Loucy (cell line): Measurements from ENCODE around the gene CCL14.
A peak's percentile ranks its signal among the peaks of the same experiment; 100 is the strongest.
"Not testable (repeated sequence)": the region's sequence is repeated elsewhere in the genome, so short reads cannot be mapped to it uniquely, and the experiment has no call there.

Source experiments
- H2AFZ ChIP-seq: fragments of 200-600 bp; sonication (generic); 2 replicates; pipeline ENCODE4 v1.6.0; 2016; ENCODE audit warnings: antibody characterized with exemption, mild to moderate bottlenecking, low read length, moderate library complexity
- H3F3A ChIP-seq: fragments of 200-600 bp; 2 replicates; pipeline ENCODE4 v1.6.0; 2016; ENCODE audit warnings: antibody characterized with exemption, low read depth, mild to moderate bottlenecking
- H3K27me3 ChIP-seq: fragments of 200-600 bp; sonication (generic); 2 replicates; pipeline ENCODE4 v1.6.1; 2014; ENCODE audit warnings: low read length, mild to moderate bottlenecking; ENCODE audit not compliant: insufficient read depth, poor library complexity, severe bottlenecking
- H3K36me3 ChIP-seq: fragments of 200-600 bp; sonication (generic); 2 replicates; pipeline ENCODE4 v1.6.1; 2016; ENCODE audit warnings: low read length; ENCODE audit not compliant: insufficient read depth
- H3K4me1 ChIP-seq: fragments of 200-600 bp; sonication (generic); 2 replicates; pipeline ENCODE4 v1.5.1; 2014; ENCODE audit warnings: low read length, mild to moderate bottlenecking; ENCODE audit not compliant: insufficient read depth, poor library complexity, severe bottlenecking
- H3K4me2 ChIP-seq: fragments of 200-600 bp; sonication (generic); 2 replicates; pipeline ENCODE4 v1.6.0; 2014; ENCODE audit warnings: antibody characterized with exemption, low read length, low read depth, mild to moderate bottlenecking; ENCODE audit not compliant: poor library complexity, severe bottlenecking
- H3K4me3 ChIP-seq: fragments of 200-600 bp; sonication (generic); 2 replicates; pipeline ENCODE4 v1.5.1; 2014; ENCODE audit warnings: low read length, mild to moderate bottlenecking, mixed read lengths; ENCODE audit not compliant: poor library complexity, severe bottlenecking
- H3K79me2 ChIP-seq: fragments of 200-600 bp; sonication (generic); 2 replicates; pipeline ENCODE4 v1.6.1; 2014; ENCODE audit warnings: low read length; ENCODE audit not compliant: insufficient read depth
- H3K9ac ChIP-seq: fragments of 200-600 bp; sonication (generic); 2 replicates; pipeline ENCODE4 v1.6.0; 2014; ENCODE audit warnings: mild to moderate bottlenecking, low read depth, low read length, moderate library complexity; ENCODE audit not compliant: poor library complexity, severe bottlenecking
- H3K9me2 ChIP-seq: fragments of 200-600 bp; sonication (generic); replicated peaks from 2 replicates; pipeline ENCODE4 v1.6.1; 2016; ENCODE audit warnings: low read depth, low read length, mixed read lengths
- H3K9me3 ChIP-seq: fragments of 200-600 bp; sonication (generic); 2 replicates; pipeline ENCODE4 v1.6.1; 2014; ENCODE audit warnings: mild to moderate bottlenecking, antibody characterized with exemption, low read length, low read depth; ENCODE audit not compliant: insufficient read depth
- H4K20me1 ChIP-seq: fragments of 200-600 bp; sonication (generic); 2 replicates; pipeline ENCODE4 v1.6.0; 2014; ENCODE audit warnings: antibody characterized with exemption, low read length, mild to moderate bottlenecking; ENCODE audit not compliant: insufficient read depth, poor library complexity, severe bottlenecking
- EZH2phosphoT487 ChIP-seq: fragments of 200-600 bp; IDR thresholded peaks from 2 replicates; pipeline ENCODE4 v1.6.1; 2018; ENCODE audit warnings: antibody characterized with exemption, mild to moderate bottlenecking, moderate library complexity, borderline replicate concordance
- TF ChIP-seq, protein P1 (sequence below): fragments of 200-600 bp; sonication (generic); conservative IDR thresholded peaks from 2 replicates; pipeline ENCODE4 v1.5.1; 2014; ENCODE audit warnings: mild to moderate bottlenecking, antibody characterized with exemption, low read length

CCL14 gene

DNA sequence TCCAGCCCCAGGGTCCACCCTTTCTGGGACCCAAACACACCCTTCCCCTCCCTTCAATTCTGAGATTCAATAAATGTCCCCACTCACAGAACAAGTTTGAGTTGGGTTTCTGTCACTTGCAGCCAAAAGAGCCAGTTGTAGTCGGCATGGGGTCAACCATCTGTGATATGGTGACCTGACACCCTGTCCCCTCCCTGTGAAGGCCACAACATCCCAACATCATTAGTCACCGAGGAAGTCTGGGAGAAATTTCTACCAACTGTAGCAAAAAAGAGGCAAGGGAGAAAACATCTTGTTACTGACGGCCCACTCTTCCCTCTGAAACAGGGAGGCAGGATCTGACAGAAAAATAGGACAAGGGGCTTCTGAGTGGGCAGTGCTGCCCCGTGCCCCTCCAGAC is 42.4 kb downstream of the CCL14 start:
- TF ChIP-seq, protein P1, sequence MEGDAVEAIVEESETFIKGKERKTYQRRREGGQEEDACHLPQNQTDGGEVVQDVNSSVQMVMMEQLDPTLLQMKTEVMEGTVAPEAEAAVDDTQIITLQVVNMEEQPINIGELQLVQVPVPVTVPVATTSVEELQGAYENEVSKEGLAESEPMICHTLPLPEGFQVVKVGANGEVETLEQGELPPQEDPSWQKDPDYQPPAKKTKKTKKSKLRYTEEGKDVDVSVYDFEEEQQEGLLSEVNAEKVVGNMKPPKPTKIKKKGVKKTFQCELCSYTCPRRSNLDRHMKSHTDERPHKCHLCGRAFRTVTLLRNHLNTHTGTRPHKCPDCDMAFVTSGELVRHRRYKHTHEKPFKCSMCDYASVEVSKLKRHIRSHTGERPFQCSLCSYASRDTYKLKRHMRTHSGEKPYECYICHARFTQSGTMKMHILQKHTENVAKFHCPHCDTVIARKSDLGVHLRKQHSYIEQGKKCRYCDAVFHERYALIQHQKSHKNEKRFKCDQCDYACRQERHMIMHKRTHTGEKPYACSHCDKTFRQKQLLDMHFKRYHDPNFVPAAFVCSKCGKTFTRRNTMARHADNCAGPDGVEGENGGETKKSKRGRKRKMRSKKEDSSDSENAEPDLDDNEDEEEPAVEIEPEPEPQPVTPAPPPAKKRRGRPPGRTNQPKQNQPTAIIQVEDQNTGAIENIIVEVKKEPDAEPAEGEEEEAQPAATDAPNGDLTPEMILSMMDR: no peak
- no peak for TF ChIP-seq EZH2phosphoT487

DNA sequence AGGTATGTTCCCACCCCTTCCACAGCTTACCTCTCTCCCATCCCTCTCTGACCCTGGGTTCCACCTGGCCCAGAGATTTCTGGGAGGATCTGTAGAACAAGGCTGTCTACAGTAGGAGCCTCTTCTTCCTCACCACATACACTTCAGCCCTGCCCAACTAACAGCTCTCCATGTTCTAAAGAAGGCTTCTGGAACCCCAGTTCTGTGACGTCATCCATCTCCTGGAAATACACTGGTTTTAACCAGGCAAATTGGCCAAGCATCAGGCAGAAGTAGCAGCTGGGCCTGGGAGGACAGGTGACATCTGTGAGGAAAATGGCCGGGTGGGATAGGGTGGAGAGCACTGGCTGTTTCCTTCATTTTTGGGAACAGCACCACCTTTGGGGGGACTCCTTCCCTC is 43.0 kb downstream of the CCL14 start, which contains the start of gene LYZL6:
TSS of gene LYZL6 (minus strand) at position 177 of the 400 bp plus-strand sequence. CDS start 4,357 bp downstream, outside the sequence.
- no peak for TF ChIP-seq EZH2phosphoT487
- TF ChIP-seq, protein P1: no peak
- H3K9me3 ChIP-seq: no peaks in the 10 kb centered on the region
- H3K36me3 ChIP-seq: no peaks in the 10 kb centered on the region
- H3K79me2 ChIP-seq: no peaks in the 10 kb centered on the region
- H3K4me1 ChIP-seq: peaks cover 15% of the 10 kb centered on the region
- H3K9me2 ChIP-seq: no peaks in the 10 kb centered on the region
- no peak within 1 kb of the TSS for H3K9ac ChIP-seq
- H2AFZ ChIP-seq: peak within 1 kb of the TSS; percentile 42; the same call in 1 of the 2 replicates
- no peaks in the 10 kb centered on the region for H3K27me3 ChIP-seq
- H4K20me1 ChIP-seq: no peaks in the 10 kb centered on the region
- no peaks in the 10 kb centered on the region for H3F3A ChIP-seq
- no peak within 1 kb of the TSS for H3K4me2 ChIP-seq
- no peak within 1 kb of the TSS for H3K4me3 ChIP-seq

More for the DNA sequence above, 42.4 kb downstream of the CCL14 start:
- Histone ChIP-seq H2AFZ (peak overlapping the region; percentile 42; the same call in 1 of the 2 replicates), H3K4me2 (no peak overlapping the region), H3K79me2 (no peaks in the 10 kb centered on the region), H3K9me3 (no peaks in the 10 kb centered on the region), H3K36me3 (no peaks in the 10 kb centered on the region), H3K9ac (no peak overlapping the region), H4K20me1 (no peaks in the 10 kb centered on the region), H3K4me3 (no peak overlapping the region), H3K4me1 (peaks cover 15% of the 10 kb centered on the region), H3K9me2 (no peaks in the 10 kb centered on the region), H3F3A (no peaks in the 10 kb centered on the region), H3K27me3 (no peaks in the 10 kb centered on the region)

DNA sequence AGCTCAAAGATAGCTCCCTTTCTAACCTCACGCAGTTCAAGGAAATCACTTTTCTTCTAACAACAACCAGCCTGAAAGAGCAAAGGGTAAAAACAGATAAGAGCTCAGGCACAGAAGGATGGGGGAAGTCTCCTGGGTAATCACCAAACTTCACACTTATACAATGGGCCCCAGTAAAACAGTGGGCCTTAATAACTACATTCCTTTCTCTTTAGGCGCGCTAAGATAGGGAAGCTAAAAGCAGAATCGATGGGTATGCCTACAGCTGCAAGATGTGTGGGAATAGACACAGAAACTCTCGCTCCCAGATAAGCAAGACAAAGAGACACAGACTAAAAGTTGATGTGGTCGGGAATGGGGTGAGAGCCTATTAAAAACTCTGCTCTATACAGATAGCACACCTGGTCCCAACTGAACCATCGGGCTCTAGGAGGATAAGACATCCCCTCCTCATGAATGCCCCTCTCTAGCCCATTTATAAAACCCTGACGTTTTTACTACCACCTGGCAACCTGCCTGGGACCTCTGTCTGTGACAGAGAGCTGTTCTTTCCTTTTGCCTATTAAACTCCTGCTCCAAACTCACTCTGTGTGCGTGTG is 43.8 kb downstream of the CCL14 start:
- Histone ChIP-seq H3K27me3 (no peaks in the 10 kb centered on the region), H3K9me3 (no peaks in the 10 kb centered on the region), H3K4me1 (peaks cover 15% of the 10 kb centered on the region), H3K36me3 (no peaks in the 10 kb centered on the region), H3K4me2 (no peak overlapping the region), H3K9me2 (no peaks in the 10 kb centered on the region), H3F3A (no peaks in the 10 kb centered on the region), H4K20me1 (no peaks in the 10 kb centered on the region), H3K79me2 (no peaks in the 10 kb centered on the region), H3K4me3 (no peak overlapping the region), H2AFZ (peak overlapping the region; percentile 26; the same call in 1 of the 2 replicates), H3K9ac (no peak overlapping the region)
- TF ChIP-seq EZH2phosphoT487: no peak
- TF ChIP-seq, protein P1: no peak

DNA sequence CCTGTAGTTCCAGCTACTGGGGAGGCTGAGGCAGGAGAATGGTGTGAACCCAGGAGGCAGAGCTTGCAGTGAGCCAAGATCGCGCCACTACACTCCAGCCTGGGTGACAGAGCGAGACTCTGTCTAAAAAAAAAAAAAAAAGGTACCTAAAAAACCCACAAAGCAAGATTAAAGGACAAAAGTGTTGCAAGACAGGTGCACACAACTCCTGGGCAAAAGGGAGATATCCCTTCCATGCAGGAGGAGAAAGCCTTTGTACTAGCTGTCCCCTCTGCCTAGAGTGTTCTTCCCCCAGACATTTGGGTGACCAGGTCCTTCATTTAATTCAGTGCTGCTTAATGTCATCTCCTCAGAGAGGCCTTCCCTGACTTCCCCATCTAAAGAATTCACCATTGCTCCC is 48.0 kb downstream of the CCL14 start:
- not testable (repeated sequence) for H4K20me1 ChIP-seq, H3K27me3 ChIP-seq, H3K36me3 ChIP-seq, H3K9me2 ChIP-seq, H2AFZ ChIP-seq, H3K4me1 ChIP-seq, H3K9me3 ChIP-seq, H3K9ac ChIP-seq, H3K79me2 ChIP-seq, H3F3A ChIP-seq, H3K4me3 ChIP-seq, H3K4me2 ChIP-seq
